ENCODE results near the gene OMA1. TPM values are rescaled to one million over a fixed set of nuclear protein-coding genes. Genes with fewer than 3 reads are reported as not detected.
A peak's percentile ranks its signal among the peaks of the same experiment; 100 is the strongest.

OMA1 gene
- total and polyA plus RNA-seq, 4 experiments from 2014 or later, result 32.7 to 86.2 (median 55.0) TPM

- H3K27me3 Mint-ChIP-seq, result peaks cover 41 to 50% of the 10 kb centered on the region in 2 donors
- no peak for DNase-seq
- no peak overlapping the region for H3K27ac Mint-ChIP-seq
- ChIA-PET POLR2A (ENCODE audit: partially characterized antibody) (no interaction called here), CTCF (ENCODE audit: partially characterized antibody) (no interaction called here)
- H3K4me3 ChIP-seq (ENCODE audit: low read length in 2 of 2), result no peak overlapping the region
- H3K36me3 ChIP-seq (ENCODE audit: insufficient read depth, low read length), result no peaks in the 10 kb centered on the region
- H3K27ac ChIP-seq (ENCODE audit: low read depth, low read length), result no peak overlapping the region
- H3K4me3 Mint-ChIP-seq, result no peak overlapping the region
- no peaks in the 10 kb centered on the region for H3K36me3 Mint-ChIP-seq
- peaks cover 6 to 24% (median 17%) of the 10 kb centered on the region in 4 donors for H3K4me1 Mint-ChIP-seq
- H3K27me3 ChIP-seq (ENCODE audit: insufficient read depth, low read length), result peaks cover 7% of the 10 kb centered on the region
- intact Hi-C loops (cut with micrococcal nuclease), result no loop called here
- peaks cover 13% of the 10 kb centered on the region for H3K4me1 ChIP-seq (ENCODE audit: insufficient read depth, low read length)
- no peaks in the 10 kb centered on the region for H3K9me3 ChIP-seq (ENCODE audit: control insufficient read depth in 1 of 2, low read length in 2 of 2)
- H3K9me3 Mint-ChIP-seq, result peaks cover 0 to 3% (median 0%) of the 10 kb centered on the region in 8 donors
Measured at GRCh38 chr1:58580186-58580585, 33.7 kb upstream of the OMA1 start.

- H3K27me3 ChIP-seq (ENCODE audit: insufficient read depth, low read length), result peaks cover 7% of the 10 kb centered on the region
Measured at GRCh38 chr1:58577654-58578030, 31.1 kb upstream of the OMA1 start.

GRCh38 chr1:58576727-58577653 is 30.5 kb upstream of the OMA1 start, which contains the start of gene TACSTD2:
Gene TACSTD2, minus strand, starts transcription at chr1:58577252. Its CDS starts 96 bp downstream, at chr1:58577156.
- Mint-ChIP-seq H3K27me3 (peaks cover 43 to 50% of the 10 kb centered on the region in 2 donors), H3K36me3 (no peaks in the 10 kb centered on the region), H3K4me3 (peak within 1 kb of the TSS; percentile 62 to 85 (median 74)), H3K9me3 (peaks cover 0 to 3% (median 0%) of the 10 kb centered on the region in 8 donors), H3K4me1 (peaks cover 14 to 41% (median 29%) of the 10 kb centered on the region in 4 donors), H3K27ac (peak within 1 kb of the TSS in 1 of 7 donors; percentile 69)
- H3K4me3 ChIP-seq (ENCODE audit: low read length in 2 of 2), result peak within 1 kb of the TSS in 1 of 2 donors; percentile 38
- H3K4me1 ChIP-seq (ENCODE audit: insufficient read depth, low read length), result peaks cover 26% of the 10 kb centered on the region
- peaks cover 7% of the 10 kb centered on the region for H3K27me3 ChIP-seq (ENCODE audit: insufficient read depth, low read length)
- DNase-seq, result no peak
- ChIA-PET CTCF (ENCODE audit: partially characterized antibody) (no interaction called here), POLR2A (ENCODE audit: partially characterized antibody) (no interaction called here)
- intact Hi-C loops (cut with micrococcal nuclease), result no loop called here
- H3K36me3 ChIP-seq (ENCODE audit: insufficient read depth, low read length), result no peaks in the 10 kb centered on the region
- H3K27ac ChIP-seq (ENCODE audit: low read depth, low read length), result no peak within 1 kb of the TSS
- H3K9me3 ChIP-seq (ENCODE audit: control insufficient read depth in 1 of 2, low read length in 2 of 2), result no peaks in the 10 kb centered on the region

More at GRCh38 chr1:58577654-58578030, 31.1 kb upstream of the OMA1 start:
- Histone ChIP-seq H3K4me3 (ENCODE audit: low read length in 2 of 2) (no peak overlapping the region), H3K9me3 (ENCODE audit: control insufficient read depth in 1 of 2, low read length in 2 of 2) (no peaks in the 10 kb centered on the region), H3K27ac (ENCODE audit: low read depth, low read length) (no peak overlapping the region), H3K36me3 (ENCODE audit: insufficient read depth, low read length) (no peaks in the 10 kb centered on the region), H3K4me1 (ENCODE audit: insufficient read depth, low read length) (peaks cover 26% of the 10 kb centered on the region)
- Mint-ChIP-seq H3K27ac (peak overlapping the region in 1 of 7 donors; percentile 69), H3K4me3 (peak overlapping the region in 7 of 8 donors; percentile 26 to 66 (median 55)), H3K36me3 (no peaks in the 10 kb centered on the region), H3K4me1 (peaks cover 14 to 41% (median 29%) of the 10 kb centered on the region in 4 donors), H3K27me3 (peaks cover 43 to 48% of the 10 kb centered on the region in 2 donors), H3K9me3 (peaks cover 0 to 3% (median 0%) of the 10 kb centered on the region in 8 donors)
- intact Hi-C loops (cut with micrococcal nuclease), result no loop called here
- DNase-seq, result no peak
- CTCF ChIA-PET (ENCODE audit: partially characterized antibody), result no interaction called here
- POLR2A ChIA-PET (ENCODE audit: partially characterized antibody), result no interaction called here

- POLR2A ChIA-PET (ENCODE audit: partially characterized antibody), result no interaction called here
- H3K4me3 Mint-ChIP-seq, result peak overlapping the region; percentile 62 to 85 (median 74)
- peaks cover 43 to 52% of the 10 kb centered on the region in 2 donors for H3K27me3 Mint-ChIP-seq
- H3K36me3 Mint-ChIP-seq, result no peaks in the 10 kb centered on the region
- H3K27ac ChIP-seq (ENCODE audit: low read depth, low read length), result no peak overlapping the region
- CTCF ChIA-PET (ENCODE audit: partially characterized antibody), result no interaction called here
- no peaks in the 10 kb centered on the region for H3K36me3 ChIP-seq (ENCODE audit: insufficient read depth, low read length)
- H3K9me3 ChIP-seq (ENCODE audit: control insufficient read depth in 1 of 2, low read length in 2 of 2), result no peaks in the 10 kb centered on the region
- no peak for DNase-seq
- H3K4me1 ChIP-seq (ENCODE audit: insufficient read depth, low read length), result peaks cover 26% of the 10 kb centered on the region
- H3K4me3 ChIP-seq (ENCODE audit: low read length in 2 of 2), result peak overlapping the region in 1 of 2 donors; percentile 38
- peaks cover 0 to 3% (median 0%) of the 10 kb centered on the region in 8 donors for H3K9me3 Mint-ChIP-seq
- no peak overlapping the region for H3K27ac Mint-ChIP-seq
- peaks cover 7% of the 10 kb centered on the region for H3K27me3 ChIP-seq (ENCODE audit: insufficient read depth, low read length)
- H3K4me1 Mint-ChIP-seq, result peaks cover 14 to 41% (median 29%) of the 10 kb centered on the region in 4 donors
- intact Hi-C loops (cut with micrococcal nuclease), result no loop called here
Measured at GRCh38 chr1:58576325-58576726, 29.8 kb upstream of the OMA1 start.

GRCh38 chr1:58575551-58576324 is 29.2 kb upstream of the OMA1 start:
- Mint-ChIP-seq H3K27ac (no peak overlapping the region), H3K4me1 (peaks cover 14 to 41% (median 29%) of the 10 kb centered on the region in 4 donors), H3K4me3 (peak overlapping the region; percentile 57 to 85 (median 72)), H3K36me3 (no peaks in the 10 kb centered on the region), H3K9me3 (peaks cover 0 to 3% (median 0%) of the 10 kb centered on the region in 8 donors), H3K27me3 (peaks cover 43 to 48% of the 10 kb centered on the region in 2 donors)
- intact Hi-C loops (cut with micrococcal nuclease), result no loop called here
- Histone ChIP-seq H3K4me1 (ENCODE audit: insufficient read depth, low read length) (peaks cover 26% of the 10 kb centered on the region), H3K27me3 (ENCODE audit: insufficient read depth, low read length) (peaks cover 7% of the 10 kb centered on the region), H3K4me3 (ENCODE audit: low read length in 2 of 2) (peak overlapping the region in 1 of 2 donors; percentile 38), H3K27ac (ENCODE audit: low read depth, low read length) (no peak overlapping the region), H3K9me3 (ENCODE audit: control insufficient read depth in 1 of 2, low read length in 2 of 2) (no peaks in the 10 kb centered on the region), H3K36me3 (ENCODE audit: insufficient read depth, low read length) (no peaks in the 10 kb centered on the region)
- CTCF ChIA-PET (ENCODE audit: partially characterized antibody), result no interaction called here
- POLR2A ChIA-PET (ENCODE audit: partially characterized antibody), result no interaction called here
- no peak for DNase-seq

GRCh38 chr1:58574816-58575215 is 28.3 kb upstream of the OMA1 start:
- intact Hi-C loops (cut with micrococcal nuclease), result no loop called here
- POLR2A ChIA-PET (ENCODE audit: partially characterized antibody), result no interaction called here
- peaks cover 0 to 3% (median 0%) of the 10 kb centered on the region in 8 donors for H3K9me3 Mint-ChIP-seq
- H3K9me3 ChIP-seq (ENCODE audit: control insufficient read depth in 1 of 2, low read length in 2 of 2), result no peaks in the 10 kb centered on the region
- peak overlapping the region in 1 of 8 donors; percentile 30 for H3K4me3 Mint-ChIP-seq
- DNase-seq, result no peak
- peaks cover 7% of the 10 kb centered on the region for H3K27me3 ChIP-seq (ENCODE audit: insufficient read depth, low read length)
- no peak overlapping the region for H3K27ac Mint-ChIP-seq
- CTCF ChIA-PET (ENCODE audit: partially characterized antibody), result no interaction called here
- no peaks in the 10 kb centered on the region for H3K36me3 ChIP-seq (ENCODE audit: insufficient read depth, low read length)
- no peak overlapping the region for H3K27ac ChIP-seq (ENCODE audit: low read depth, low read length)
- no peaks in the 10 kb centered on the region for H3K36me3 Mint-ChIP-seq
- H3K4me3 ChIP-seq (ENCODE audit: low read length in 2 of 2), result no peak overlapping the region
- peaks cover 14 to 41% (median 29%) of the 10 kb centered on the region in 4 donors for H3K4me1 Mint-ChIP-seq
- peaks cover 47 to 50% of the 10 kb centered on the region in 2 donors for H3K27me3 Mint-ChIP-seq
- H3K4me1 ChIP-seq (ENCODE audit: insufficient read depth, low read length), result peaks cover 26% of the 10 kb centered on the region

Data from CD4-positive, alpha-beta memory T cell (primary cell).